BJ (cell line): ENCODE measurements around the gene SMARCA5. TPM values are rescaled to one million over a fixed set of nuclear protein-coding genes. Genes with fewer than 3 reads are reported as not detected.

ENCODE experiments used
- CTCF ChIA-PET: fragments of 350-600 bp; formaldehyde crosslinking; extraction: SDS; loops from one replicate; lab custom pipeline; 2021; ENCODE audit warnings: antibody characterized with exemption, inconsistent platforms; lab: Yijun Ruan, JAX
- POLR2A ChIA-PET: fragments of 300-600 bp; sonication (Branson Sonifier 250); formaldehyde crosslinking; extraction: SDS; loops from one replicate; lab custom pipeline; 2021; ENCODE audit warnings: antibody characterized with exemption; lab: Charles Lee
- DNase-seq: peaks from one replicate; pipeline ENCODE4 v3.0.0-alpha.2; 2011; ENCODE audit warnings: low read depth
- H3K27me3 ChIP-seq: 2 replicates; pipeline ENCODE4 v1.6.0; 2011; ENCODE audit warnings: low read length; ENCODE audit not compliant: control insufficient read depth, insufficient read depth
- H3K36me3 ChIP-seq: 2 replicates; pipeline ENCODE4 v1.5.1; 2011; ENCODE audit warnings: low read length; ENCODE audit not compliant: control insufficient read depth, insufficient read depth
- H3K4me3 ChIP-seq: 2 replicates; pipeline ENCODE4 v1.5.1; 2011; ENCODE audit warnings: low read depth, mild to moderate bottlenecking, control low read depth, low read length
- CTCF ChIP-seq: IDR thresholded peaks from 2 replicates; pipeline ENCODE4 v1.5.1; 2011; ENCODE audit warnings: low read depth, mild to moderate bottlenecking, control low read depth, inconsistent platforms, low read length, moderate library complexity; ENCODE audit not compliant: insufficient read depth
- polyA plus RNA-seq: library from polyadenylated mRNA; depleted of rRNA; stranded (reverse); fragments of >200 nt; gene quantifications from 2 replicates; pipeline ENCODE4 v1.2.3, GENCODE V29; 2011

SMARCA5 gene
- polyA plus RNA-seq, 1 experiment, result 6.3 TPM

- DNase-seq, result no peak
- ChIA-PET CTCF (interaction anchor here (1.3 kb wide), 1 partner anchor 126 kb away, joined by 3 read pairs; no protein-coding TSS in a partner anchor), POLR2A (no interaction called here)
- Histone ChIP-seq H3K27me3 (peaks cover 3% of the 10 kb centered on the region), H3K4me3 (no peak overlapping the region), H3K36me3 (no peaks in the 10 kb centered on the region)
- TF ChIP-seq CTCF, result no peak
Measured at GRCh38 chr4:143502231-143502630, 11.3 kb upstream of the SMARCA5 start.

GRCh38 chr4:143506031-143506430 lies 7.5 kb upstream of the SMARCA5 start:
- no peaks in the 10 kb centered on the region for H3K36me3 ChIP-seq
- ChIA-PET POLR2A (no interaction called here), CTCF (no interaction called here)
- DNase-seq, result no peak
- H3K27me3 ChIP-seq, result peaks cover 4% of the 10 kb centered on the region
- no peak for TF ChIP-seq CTCF
- no peak overlapping the region for H3K4me3 ChIP-seq

GRCh38 chr4:143511906-143512305 lies 1.6 kb upstream of the SMARCA5 start:
- POLR2A ChIA-PET, result no interaction called here
- Histone ChIP-seq H3K36me3 (no peaks in the 10 kb centered on the region), H3K4me3 (no peak overlapping the region), H3K27me3 (peaks cover 2% of the 10 kb centered on the region; the same call in 1 of the 2 replicates)
- CTCF ChIA-PET, result interaction anchor here (1.5 kb wide), 1 partner anchor 15 kb away, joined by 3 read pairs; no protein-coding TSS in a partner anchor
- no peak for TF ChIP-seq CTCF
- DNase-seq, result no peak

GRCh38 chr4:143512978-143513313 lies 556 bp upstream of the SMARCA5 start:
- POLR2A ChIA-PET, result no interaction called here

GRCh38 chr4:143514169-143514495 lies 630 bp downstream of the SMARCA5 start:
- no peak for DNase-seq
- Histone ChIP-seq H3K36me3 (no peaks in the 10 kb centered on the region; the same call in 1 of the 2 replicates), H3K4me3 (peak overlapping the region; percentile 91), H3K27me3 (peaks cover 2% of the 10 kb centered on the region; the same call in 1 of the 2 replicates)
- TF ChIP-seq CTCF, result no peak
- ChIA-PET CTCF (interaction anchor here (0.6 to 3.2 kb wide), 3 partner anchors 15 to 279 kb away, joined by 3 to 11 read pairs (median 4); no protein-coding TSS in a partner anchor), POLR2A (interaction anchor here (0.5 kb wide), 1 partner anchor 183 kb away, joined by 6 read pairs; no protein-coding TSS in a partner anchor)

More at GRCh38 chr4:143512978-143513313, 556 bp upstream of the SMARCA5 start:
- CTCF ChIA-PET, result interaction anchor here (3.2 kb wide), 1 partner anchor 18 kb away, joined by 11 read pairs; no protein-coding TSS in a partner anchor
- TF ChIP-seq CTCF, result no peak
- no peak for DNase-seq
- Histone ChIP-seq H3K36me3 (no peaks in the 10 kb centered on the region; the same call in 1 of the 2 replicates), H3K27me3 (peaks cover 2% of the 10 kb centered on the region; the same call in 1 of the 2 replicates), H3K4me3 (peak overlapping the region; percentile 91)
